NCI-H1417 treated with DMSO at 0.1 percent for 48 hours (cell line): ENCODE data around the gene CALR3.
"Not testable (repeated sequence)": the region's sequence is repeated elsewhere in the genome, so short reads cannot be mapped to it uniquely, and the experiment has no call there.

Experiments
- DNase-seq: peaks from one replicate; lab custom pipeline; 2025; lab: John Stamatoyannopoulos, UW

CALR3 gene

DNA sequence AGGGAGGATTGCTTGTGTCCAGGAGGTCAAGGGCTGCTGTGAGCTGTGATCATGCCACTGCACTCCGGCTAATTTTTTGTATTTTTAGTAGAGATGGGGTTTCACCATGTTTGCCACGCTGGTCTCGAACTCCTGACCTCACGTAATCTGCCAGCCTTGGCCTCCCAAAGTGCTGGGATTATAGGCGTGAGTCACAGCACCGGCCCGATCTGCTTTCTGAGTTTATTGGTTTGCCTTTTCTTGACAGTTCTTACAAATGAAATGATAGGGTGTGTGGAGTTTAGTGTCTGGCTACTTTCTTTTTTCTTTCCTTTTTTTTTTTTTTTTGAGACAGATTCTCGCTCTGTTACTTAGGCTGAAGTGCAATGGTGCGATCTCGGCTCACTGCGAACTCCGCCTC is 1.1 kb upstream of the CALR3 start:
- DNase-seq: no peak

GRCh38 chr19:16496613-16496983 is 631 bp upstream of the CALR3 start:
- DNase-seq: no peak

GRCh38 chr19:16486476-16486875 is 9.5 kb downstream of the CALR3 start:
- not testable (repeated sequence) for DNase-seq

GRCh38 chr19:16482745-16483144 is 13.2 kb downstream of the CALR3 start:
- DNase-seq: no peak

GRCh38 chr19:16477311-16477710 is 18.7 kb downstream of the CALR3 start:
- DNase-seq: no peak

GRCh38 chr19:16476401-16476800 is 19.6 kb downstream of the CALR3 start:
- DNase-seq: no peak

DNA sequence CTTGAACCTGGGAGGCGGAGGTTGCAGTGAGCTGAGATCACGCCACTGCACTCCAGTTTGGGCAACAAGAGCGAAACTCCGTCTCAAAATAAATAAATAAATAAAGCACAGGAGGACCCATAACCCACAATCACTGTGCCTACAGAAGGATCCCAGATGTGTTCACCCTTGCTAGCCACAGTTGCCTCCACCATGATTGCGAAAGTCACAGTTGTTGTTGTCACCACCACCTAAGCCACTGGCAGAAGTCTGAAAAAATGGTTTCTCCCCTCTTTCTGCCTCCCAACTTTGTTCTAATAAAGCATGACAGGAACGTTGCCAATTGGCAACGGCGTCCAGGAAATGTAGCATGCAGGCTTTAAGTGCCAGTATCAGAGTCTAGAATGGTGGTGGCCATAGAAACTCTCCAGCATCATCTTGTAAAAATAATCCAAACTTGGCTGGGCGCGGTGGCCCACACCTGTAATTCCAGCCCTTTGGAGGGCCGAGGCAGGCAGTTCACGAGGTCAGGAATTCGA is 22.0 kb downstream of the CALR3 start:
- DNase-seq: no peak

DNA sequence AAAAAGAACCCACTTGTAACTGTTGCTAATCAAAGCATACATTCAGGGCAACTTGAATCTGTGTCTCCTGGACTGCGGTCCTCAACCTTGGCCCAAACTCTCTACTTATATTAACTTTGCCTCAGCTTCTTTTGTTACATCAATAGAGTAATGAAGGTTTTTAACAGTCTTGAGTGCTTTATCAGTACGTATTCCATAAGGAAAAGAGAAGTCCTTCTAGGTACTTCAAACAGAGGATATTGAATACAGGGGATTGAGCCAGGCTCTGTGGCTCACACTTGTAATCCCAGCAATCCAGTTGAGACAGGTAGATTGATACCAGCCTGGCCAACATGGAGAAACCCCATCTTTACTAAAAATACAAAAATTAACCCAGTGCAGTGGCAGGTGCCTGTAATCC is 23.0 kb downstream of the CALR3 start:
- DNase-seq: no peak

GRCh38 chr19:16472559-16472899 is 23.4 kb downstream of the CALR3 start:
- not testable (repeated sequence) for DNase-seq

DNA sequence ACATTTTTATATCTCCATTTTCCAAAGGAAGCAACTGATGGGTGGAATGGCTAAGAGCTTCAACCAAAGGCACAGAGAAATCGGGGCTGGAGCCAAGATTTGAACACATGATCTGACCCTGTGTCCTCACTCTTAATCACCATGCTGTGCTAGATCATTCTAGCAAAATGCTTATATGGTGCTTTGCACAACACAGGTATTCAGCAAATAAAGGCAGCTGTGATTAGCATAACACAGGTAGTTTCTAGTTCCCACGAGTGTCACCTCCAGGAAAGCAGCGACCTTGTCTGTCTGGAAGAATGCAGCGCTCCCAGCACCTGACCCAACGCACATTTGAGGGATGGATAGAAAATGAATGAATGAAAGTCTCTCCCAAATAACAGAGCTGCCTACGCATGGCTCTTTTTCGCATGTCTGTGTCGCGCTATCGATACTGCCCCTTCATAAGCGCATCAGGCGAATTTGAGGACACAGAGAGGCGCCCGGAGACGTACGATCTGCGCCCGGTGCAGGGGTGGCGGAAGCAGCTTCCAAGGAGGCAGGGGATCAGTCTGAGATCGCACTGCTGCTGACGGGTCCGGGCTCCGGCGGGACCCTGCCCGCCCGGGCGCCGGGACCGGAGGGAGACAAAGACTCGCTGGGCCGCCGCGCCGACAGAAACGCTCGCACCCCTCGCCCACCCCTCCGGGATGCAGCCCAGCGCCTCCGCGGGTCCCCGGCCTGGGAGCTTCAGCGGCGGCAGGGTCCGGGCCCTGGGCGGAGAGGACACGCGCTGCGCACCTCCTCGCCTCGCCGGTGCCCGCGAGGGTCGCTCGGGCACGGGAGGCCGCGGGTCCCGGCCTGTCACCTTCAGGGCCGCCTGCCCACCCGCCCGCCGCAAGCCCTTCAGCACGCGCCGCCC is 24.8 kb downstream of the CALR3 start:
- no peak for DNase-seq

DNA sequence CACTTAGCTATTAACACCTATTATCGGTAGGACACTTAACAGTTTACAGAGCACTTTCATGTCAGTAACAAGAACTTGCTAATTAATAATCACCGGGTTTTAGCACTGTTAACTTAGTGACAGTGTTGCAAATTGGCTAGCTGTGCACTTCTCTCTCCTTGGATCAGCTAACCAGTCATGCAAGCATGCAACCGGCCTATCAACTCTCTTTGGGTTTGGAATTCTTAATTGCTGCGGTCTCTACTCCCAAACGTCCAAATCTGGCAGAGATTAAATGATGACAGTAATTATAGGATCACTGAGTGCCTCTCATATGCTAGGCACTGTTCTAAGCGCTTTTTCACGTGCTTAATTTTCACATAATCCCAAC is 25.4 kb downstream of the CALR3 start:
- DNase-seq: no peak

DNA sequence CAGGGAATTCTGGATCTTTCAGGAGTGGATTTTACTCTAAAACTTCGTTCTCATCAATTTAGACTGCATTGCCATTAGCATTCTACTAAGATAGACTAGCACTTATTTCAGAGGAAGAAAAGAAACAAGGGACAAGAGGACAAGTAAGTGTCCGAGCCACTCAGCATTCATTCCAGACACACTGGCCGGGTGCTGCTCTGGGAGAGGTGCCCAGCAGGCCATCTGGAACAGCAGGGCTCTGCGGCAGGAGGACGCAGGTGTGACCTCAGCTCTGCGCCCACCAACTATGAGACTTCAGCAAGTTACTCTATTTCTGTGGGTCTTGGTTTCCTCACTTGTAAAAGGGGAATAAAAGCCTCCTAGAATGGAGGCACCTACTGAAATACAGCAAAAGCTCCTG is 28.4 kb downstream of the CALR3 start:
- DNase-seq: no peak

GRCh38 chr19:16466802-16467427 is 29.1 kb downstream of the CALR3 start:
- DNase-seq: not testable (repeated sequence)

DNA sequence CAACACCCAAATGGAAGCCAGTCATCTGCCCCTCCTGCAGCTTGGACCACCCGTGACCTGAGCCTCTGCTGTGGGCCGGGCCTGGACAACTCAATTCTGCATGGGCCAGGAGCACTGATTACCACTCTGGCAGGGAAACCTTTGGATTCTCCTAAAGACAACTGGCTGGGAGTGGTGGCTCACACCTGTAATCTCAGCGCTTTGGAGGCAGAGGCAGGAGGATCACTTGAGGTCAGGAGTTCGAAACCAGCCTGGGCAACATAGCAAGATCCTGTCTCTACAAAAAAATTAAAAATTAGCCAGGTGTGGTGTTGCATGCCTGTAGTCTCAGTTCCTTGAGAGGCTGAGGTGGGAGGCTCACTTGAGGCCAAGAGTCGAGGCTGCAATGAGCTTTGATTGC is 30.7 kb downstream of the CALR3 start:
- no peak for DNase-seq

GRCh38 chr19:16463991-16464575 is 31.9 kb downstream of the CALR3 start:
- DNase-seq: no peak

GRCh38 chr19:16463341-16463990 is 32.5 kb downstream of the CALR3 start:
- no peak for DNase-seq

DNA sequence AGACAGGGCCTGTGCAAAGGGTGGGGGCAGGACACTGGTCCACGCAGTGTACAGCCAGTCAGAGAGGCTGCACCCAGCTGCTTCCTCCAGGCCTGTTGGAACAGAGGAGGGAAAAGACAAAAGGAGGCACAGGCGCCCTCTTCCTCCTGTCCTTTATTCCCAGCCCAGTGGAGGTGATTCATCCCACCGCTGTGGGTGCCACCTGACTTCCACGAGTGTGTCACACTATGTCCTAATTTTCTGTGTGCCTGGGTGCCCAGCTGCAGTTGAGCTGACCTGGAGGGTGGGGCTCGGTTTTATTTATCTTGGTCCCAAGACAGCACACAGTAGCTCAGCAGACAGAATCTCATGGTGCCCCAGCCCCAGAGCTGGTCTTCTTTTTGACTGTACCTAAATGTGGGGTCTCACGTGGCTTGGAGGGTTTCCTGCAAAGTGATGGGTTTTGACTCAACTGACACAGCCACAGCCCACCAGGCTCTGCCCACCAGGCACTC is 33.2 kb downstream of the CALR3 start:
- no peak for DNase-seq

DNA sequence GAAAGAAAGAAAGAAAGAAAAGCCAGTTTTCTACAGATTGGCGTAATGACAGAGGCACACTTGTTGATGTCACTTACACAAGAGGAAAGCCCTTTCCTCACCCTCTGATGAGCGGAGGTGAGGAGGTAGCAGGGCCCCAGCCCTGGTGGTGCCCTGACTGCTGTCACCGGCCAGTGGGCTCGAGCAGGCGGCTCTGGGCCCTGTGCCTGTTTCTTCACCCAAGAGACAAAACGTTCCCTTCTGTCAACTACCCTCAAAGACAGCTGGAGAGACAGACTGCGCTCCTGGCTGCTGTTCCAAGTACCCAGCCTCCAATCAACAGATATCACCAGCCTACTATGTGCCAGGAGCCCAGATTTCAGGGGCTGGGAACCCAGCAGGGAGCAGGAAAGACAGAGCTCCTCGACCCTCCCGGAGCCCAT is 34.3 kb downstream of the CALR3 start:
- DNase-seq: no peak

- no peak for DNase-seq
Observed at GRCh38 chr19:16460454-16460853, 35.5 kb downstream of the CALR3 start.

DNA sequence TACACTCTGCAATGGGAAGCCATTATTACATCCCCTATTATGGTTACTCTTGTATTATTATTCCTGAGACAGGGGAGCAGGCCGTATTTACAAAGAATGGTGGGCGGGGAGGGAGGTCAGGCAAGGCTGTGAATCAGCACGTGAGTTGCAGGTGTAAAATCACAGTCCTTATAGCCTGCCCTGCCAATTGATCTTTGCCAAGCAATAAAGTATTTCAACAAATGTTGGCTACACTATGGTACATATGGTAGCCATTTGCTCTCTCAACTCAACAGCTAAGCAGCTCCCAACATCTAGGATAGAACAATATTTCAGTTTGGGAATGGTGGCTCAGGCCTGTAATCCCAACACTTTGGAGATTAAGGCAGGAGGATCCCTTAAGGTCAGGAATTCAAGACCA is 36.3 kb downstream of the CALR3 start:
- DNase-seq: no peak

DNA sequence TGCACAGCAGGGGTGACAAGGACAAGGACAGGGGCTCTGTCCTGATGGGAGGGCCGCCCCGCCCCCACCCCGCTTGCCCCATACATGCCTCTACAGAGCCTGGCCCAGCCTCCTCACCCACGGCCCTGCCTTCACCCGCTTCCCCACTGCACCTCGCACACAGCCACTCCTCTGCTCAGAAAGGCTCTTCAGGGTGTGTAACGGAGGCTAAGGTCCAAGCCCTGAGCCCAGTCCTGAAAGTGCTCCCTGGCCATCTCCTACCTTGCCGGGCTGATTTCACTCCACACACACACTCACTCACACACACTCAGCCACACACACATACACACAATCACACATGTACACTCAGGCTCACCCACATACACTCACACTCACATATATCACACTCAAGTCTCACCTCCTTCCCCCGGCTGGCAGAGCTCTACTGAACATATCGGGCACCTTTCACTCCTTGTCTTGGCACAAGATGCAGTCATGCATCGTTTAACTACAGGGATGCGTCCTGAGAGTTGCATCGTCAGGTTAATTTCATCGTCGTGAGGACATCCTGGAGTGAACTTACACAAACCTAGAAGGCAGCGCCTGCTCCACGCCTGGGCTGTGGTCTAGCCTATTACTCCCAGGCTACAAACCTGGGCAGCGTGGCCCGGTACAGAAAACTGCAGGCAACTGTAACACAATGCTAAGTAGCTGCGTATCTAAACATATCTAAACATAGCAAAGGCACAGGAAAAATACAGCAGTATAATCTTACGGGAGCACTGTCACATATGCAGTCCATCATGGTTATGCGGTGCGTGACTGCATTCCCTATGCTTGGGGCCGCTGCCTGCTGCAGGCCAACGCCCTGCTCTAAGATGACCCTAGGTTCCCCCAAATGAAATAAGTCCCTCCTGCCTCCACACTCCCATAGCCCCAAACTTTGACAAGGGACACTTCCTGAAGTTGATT is 37.3 kb downstream of the CALR3 start:
- DNase-seq: no peak
